NCI-H146 treated with DMSO at 0.1 percent for 48 hours (cell line): Measurements from ENCODE around the gene KCTD14.

Experiments used
- DNase-seq: peaks from one replicate; lab custom pipeline; 2025; ENCODE audit not compliant: unreplicated experiment; lab: John Stamatoyannopoulos, UW

KCTD14 gene

DNA sequence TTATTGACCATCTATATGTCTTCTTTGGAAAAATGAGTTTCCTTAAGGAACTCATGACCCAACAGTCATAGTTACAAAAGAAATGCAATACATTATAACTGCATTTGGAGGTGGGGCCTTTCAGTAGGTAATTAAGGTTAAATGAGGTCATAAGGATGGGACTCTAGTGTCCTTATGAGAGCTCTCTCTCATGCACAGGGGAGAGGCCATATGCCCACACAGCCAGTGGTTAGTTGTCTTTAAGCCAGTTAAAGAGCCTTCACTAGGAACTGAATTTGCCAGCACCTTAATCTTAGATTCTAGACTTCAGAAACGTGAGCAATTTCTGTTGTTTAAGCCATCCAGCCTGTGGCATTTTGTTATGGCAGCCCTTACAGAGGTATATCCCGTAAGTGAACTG, 56.0 kb downstream of the KCTD14 start:
- no peak for DNase-seq

- no peak for DNase-seq
These were observed 56.7 kb downstream of the KCTD14 start for GRCh38 chr11:77966338-77966737.
